Measurements from ENCODE around the gene MOV10L1. TPM values are rescaled to one million over a fixed set of nuclear protein-coding genes. Genes with fewer than 3 reads are reported as not detected.

The MOV10L1 gene
- total and polyA plus RNA-seq, 2 donors (not counting 3 experiments of a cell fraction or from before 2014, with no cell fraction given) = 27.6 to 37.6 TPM

- Histone ChIP-seq H3K4me3 (replicated peaks in 1 of 3; ENCODE audit: insufficient read depth in 1 of 3, low read depth in 1 of 3, low read length in 3 of 3) (no peak overlapping the region), H3K9ac (replicated peaks; ENCODE audit: extremely low read depth, insufficient read depth, low read length) (no peak overlapping the region), H3K4me1 (ENCODE audit: control insufficient read depth, extremely low read depth, insufficient read depth, low read length) (peaks cover 1% of the 10 kb centered on the region), H3K79me2 (ENCODE audit: control insufficient read depth, insufficient read depth, low read length) (peaks cover 9% of the 10 kb centered on the region), H3K9me3 (replicated peaks; ENCODE audit: control insufficient read depth, insufficient read depth, low read length) (no peaks in the 10 kb centered on the region), H3K4me2 (ENCODE audit: insufficient read depth, low read length) (no peak overlapping the region), H3K36me3 (ENCODE audit: control insufficient read depth in 2 of 2, extremely low read depth in 1 of 2, insufficient read depth in 2 of 2, low read length in 2 of 2) (peaks cover 31 to 37% of the 10 kb centered on the region in 2 experiments), H4K20me1 (replicated peaks; ENCODE audit: control insufficient read depth, extremely low read depth, insufficient read depth, low read length) (no peaks in the 10 kb centered on the region), H2AFZ (ENCODE audit: low read depth, low read length) (no peak overlapping the region), H3K27me3 (ENCODE audit: control insufficient read depth in 2 of 2, insufficient read depth in 2 of 2, low read length in 2 of 2) (no peaks in the 10 kb centered on the region), H3K9me1 (replicated peaks; ENCODE audit: control insufficient read depth, extremely low read depth, insufficient read depth, low read length) (no peaks in the 10 kb centered on the region), H3K27ac (ENCODE audit: insufficient read depth, low read depth, low read length) (no peak overlapping the region)
- FAIRE-seq = no peak
- no TSS peak for BruUV-seq (replicated peaks)
- dilution Hi-C loops (cut with MboI; ENCODE audit: extremely low pct_ligation_motif_present, low sequenced_read_pairs) = no loop called here
- TF ChIP-seq POLR2AphosphoS5 (IDR thresholded peaks at IDR 0.05; ENCODE audit: insufficient read depth, low read depth, low read length) (no peak), JUN (IDR thresholded peaks at IDR 0.05; ENCODE audit: borderline replicate concordance, insufficient read depth, insufficient read length, low read depth) (no peak), GATA2 (IDR thresholded peaks at IDR 0.05; ENCODE audit: insufficient read depth, insufficient read length, low read depth, low read length) (no peak), FOS (IDR thresholded peaks at IDR 0.05; ENCODE audit: borderline replicate concordance, insufficient read depth, low read length) (no peak), EZH2 (IDR thresholded peaks at IDR 0.05; ENCODE audit: borderline replicate concordance, low read depth, low read length, severe bottlenecking) (no peak), CTCF (IDR thresholded peaks at IDR 0.05; ENCODE audit: extremely low read depth in 1 of 2, insufficient read depth in 1 of 2, low read depth in 1 of 2, low read length in 2 of 2) (no peak), MAX (IDR thresholded peaks at IDR 0.05; ENCODE audit: insufficient read depth, insufficient read length) (no peak), POLR2A (IDR thresholded peaks at IDR 0.05; ENCODE audit: low read depth, low read length) (no peak), MYC (IDR thresholded peaks at IDR 0.05; ENCODE audit: low read depth, low read length) (no peak)
- POLR2A ChIA-PET = no interaction called here
- intact Hi-C loops (cut with micrococcal nuclease) = no loop called here
- DNase-seq (ENCODE audit: low read depth, low spot score) = no peak
- CTCF ChIA-PET = interaction anchor here (0.8 to 1.9 kb wide), 2 partner anchors 9 to 17 kb away, joined by 3 to 6 read pairs; no protein-coding TSS in a partner anchor
These were observed 39.4 kb downstream of the MOV10L1 start for GRCh38 chr22:50129121-50129736.

All from endothelial cell of umbilical vein (primary cell).